ENCODE results near the gene RBM10. TPM values are rescaled to one million over a fixed set of nuclear protein-coding genes. Genes with fewer than 3 reads are reported as not detected.

The RBM10 gene
- total RNA-seq, 1 donor from 2014 or later, result 21.4 TPM

DNA sequence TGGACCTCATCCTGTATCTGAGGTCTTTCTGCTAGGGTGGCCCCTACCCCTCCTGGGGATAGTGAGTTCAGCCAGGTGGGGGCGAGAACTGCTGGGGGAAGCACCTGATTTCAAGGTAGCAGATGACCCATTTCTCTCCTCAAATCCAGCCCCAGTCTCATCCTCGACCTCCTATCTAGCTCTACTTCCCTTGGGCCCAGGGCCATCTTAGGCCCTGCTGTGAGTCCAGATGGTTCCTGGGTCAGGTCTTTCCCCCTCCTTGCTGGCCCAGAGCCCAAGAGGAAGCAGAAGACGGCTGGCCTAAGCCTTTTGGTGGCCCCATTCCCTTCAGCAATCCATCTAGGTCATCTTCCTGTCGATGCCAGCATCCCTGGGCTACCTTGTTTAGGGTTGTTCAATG, 76.7 kb downstream of the RBM10 start:
- DNase-seq, result no peak

GRCh38 chrX:47222751-47223350, 77.8 kb downstream of the RBM10 start:
- DNase-seq, result no peak

- DNase-seq, result no peak
These were observed 78.6 kb downstream of the RBM10 start for GRCh38 chrX:47223476-47224250.

GRCh38 chrX:47224266-47224895, 79.4 kb downstream of the RBM10 start:
- no peak for DNase-seq

GRCh38 chrX:47224896-47225290, 79.9 kb downstream of the RBM10 start:
- no peak for DNase-seq

DNA sequence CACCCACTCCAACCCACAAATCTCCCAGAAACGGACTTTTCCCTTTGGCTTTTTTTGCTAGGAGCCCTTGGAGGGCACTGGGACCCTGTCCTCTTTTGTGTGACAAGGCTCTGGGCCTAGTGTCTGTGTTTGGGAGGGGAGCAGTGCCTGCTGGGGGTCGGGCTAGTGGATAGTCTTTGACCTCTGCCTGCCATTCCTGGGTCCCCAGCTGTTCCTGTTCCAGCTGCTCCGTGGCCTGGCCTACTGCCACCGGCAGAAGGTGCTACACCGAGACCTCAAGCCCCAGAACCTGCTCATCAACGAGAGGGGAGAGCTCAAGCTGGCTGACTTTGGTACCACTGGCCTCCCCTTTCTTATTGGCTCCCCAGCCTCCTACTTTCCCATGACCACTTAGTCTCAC, 81.0 kb downstream of the RBM10 start:
- no peak for DNase-seq

- no peak for DNase-seq
These were observed 81.7 kb downstream of the RBM10 start for GRCh38 chrX:47226531-47227333.

GRCh38 chrX:47227334-47227583, 82.2 kb downstream of the RBM10 start:
- no peak for DNase-seq

GRCh38 chrX:47228550-47229270, 83.7 kb downstream of the RBM10 start:
- DNase-seq, result no peak

DNA sequence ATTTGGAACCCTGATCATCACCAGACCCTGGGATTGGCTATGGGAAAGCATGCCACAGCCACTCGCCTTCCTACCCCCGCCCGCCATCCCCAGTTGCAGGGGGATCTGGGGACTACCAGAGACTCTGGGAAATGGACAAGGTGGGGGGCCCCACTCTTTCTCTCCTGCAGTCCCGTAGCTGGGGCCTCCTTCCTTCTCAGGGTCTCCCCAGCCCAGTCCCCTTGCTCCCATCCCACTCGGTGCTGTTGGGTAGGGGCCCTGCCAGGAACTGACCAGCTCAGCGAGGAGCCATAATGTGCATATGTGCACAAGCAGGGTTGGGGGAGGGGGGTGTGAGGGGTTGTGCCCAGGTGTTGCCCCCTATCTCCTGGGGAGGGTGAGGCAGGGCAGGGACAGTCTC, 84.4 kb downstream of the RBM10 start:
- DNase-seq, result no peak

DNA sequence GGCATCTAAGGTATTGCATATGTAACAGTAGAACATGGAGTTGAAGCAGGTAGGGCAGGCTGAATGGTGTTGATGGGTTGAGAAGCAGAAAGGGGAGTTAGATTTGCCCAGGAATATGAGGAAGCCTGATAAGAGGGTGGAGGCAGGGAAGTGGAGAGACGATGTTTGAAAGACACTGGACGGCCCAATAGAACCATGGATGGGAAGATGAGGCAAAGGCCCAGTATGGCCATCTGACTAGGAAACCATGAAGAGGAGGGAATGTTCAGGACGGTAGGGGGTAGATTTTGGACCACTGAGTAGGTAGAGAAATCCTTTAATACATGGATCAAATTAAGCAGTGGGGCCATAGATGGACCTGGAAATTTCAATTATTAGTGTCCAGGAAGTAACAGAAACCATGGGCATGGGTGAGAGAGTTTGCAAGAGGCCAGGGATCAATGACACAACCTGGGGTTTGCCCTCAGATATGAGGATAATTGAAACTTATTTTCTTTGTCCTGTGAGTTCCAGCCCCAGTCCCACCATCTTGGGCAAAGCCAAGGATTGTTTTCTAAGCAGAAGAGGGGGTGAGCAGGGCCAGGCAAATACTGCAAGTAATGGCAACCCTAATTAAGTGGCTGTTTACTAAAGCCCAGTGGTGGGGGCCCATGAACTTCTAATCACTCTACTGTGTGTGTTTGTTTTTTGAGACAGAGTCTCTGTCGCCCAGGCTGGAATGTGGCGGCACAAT, 85.3 kb downstream of the RBM10 start:
- DNase-seq, result no peak

- no peak for DNase-seq
These were observed 86.1 kb downstream of the RBM10 start for GRCh38 chrX:47231167-47231566.

DNA sequence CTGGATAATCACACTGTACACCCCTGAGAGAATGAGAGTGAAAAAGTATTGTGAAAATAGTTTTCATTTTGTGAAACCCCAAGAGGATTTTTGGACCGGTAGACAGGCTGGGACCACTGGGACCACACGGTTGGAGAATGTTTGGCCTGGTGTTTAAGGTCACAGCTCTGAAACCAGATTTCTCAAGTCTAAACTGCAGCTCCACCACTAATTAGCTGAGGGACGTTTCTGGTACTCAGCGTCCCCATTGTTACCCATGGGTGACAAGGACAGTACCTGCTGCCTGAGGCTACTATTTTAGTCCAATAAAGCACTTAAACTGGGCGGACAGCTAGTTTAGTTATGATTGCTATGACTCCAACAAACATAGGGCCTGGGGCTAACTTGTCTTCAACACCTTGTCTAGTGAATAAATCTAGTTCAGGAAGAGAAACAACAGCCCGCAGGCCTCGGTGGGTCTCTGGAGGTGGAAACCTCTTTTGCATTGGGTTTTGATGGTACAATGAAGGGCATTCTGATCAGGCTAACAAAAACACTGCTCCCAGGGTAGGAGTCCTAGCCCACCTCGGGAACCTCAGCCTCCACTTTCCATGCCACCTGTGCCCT, 87.3 kb downstream of the RBM10 start:
- DNase-seq, result no peak

DNA sequence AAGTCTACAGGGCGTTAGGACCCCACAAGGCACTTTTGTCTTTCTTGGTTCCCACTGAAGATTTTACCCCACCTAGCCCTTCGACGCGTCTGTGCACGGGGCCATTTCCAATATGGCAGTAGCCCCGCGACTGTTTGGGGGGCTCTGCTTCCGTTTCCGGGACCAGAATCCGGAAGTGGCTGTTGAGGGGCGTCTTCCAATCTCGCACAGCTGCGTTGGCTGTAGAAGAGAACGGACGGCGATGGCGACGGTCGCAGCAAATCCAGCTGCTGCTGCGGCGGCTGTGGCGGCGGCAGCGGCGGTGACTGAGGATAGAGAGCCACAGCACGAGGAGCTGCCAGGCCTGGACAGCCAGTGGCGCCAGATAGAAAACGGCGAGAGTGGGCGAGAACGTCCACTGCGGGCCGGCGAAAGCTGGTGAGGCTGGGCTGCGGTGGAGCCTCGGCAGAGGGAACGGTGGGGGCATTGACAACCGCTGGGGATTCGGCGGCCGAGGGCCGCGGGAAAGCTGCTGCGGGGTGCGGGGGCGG, 87.8 kb downstream of the RBM10 start, which contains the start of gene USP11:
USP11 (plus strand) TSS at position 207 of the 530 bp plus-strand sequence; CDS start at position 242, 35 bp downstream.
- peak; percentile 26 for DNase-seq

GRCh38 chrX:47233333-47234113, 88.5 kb downstream of the RBM10 start:
- peak; percentile 98 for DNase-seq

GRCh38 chrX:47234583-47234982, 89.6 kb downstream of the RBM10 start:
- DNase-seq, result no peak

DNA sequence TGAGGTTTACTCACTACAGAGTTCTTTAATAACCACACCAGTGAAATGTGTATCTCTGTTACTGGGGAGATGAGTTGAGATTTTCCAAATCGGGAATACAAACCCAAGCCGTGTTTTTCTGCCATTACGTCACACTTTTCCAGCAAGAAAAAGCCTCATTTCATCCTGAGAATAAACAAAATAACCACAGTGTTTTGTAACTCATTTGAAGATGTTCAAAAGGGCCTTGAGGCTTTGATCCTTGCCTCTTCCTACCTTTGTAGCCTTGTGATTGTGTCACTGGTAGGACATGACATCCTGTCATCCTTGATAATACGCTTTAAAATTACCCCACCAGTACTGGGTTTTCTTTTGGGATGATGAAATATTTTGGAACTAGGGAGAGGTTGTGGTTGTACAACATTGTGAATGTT, 90.7 kb downstream of the RBM10 start:
- no peak for DNase-seq

Measured in skin of body (tissue), 2 donors.